GM20000 (cell line): ENCODE results near the gene EFNB1.

ENCODE experiments used
- DNase-seq: peaks from one replicate; pipeline ENCODE4 v3.0.0; 2012; ENCODE audit warnings: low spot score
- CTCF ChIP-seq: IDR thresholded peaks from 2 replicates; pipeline ENCODE4 v1.5.1; 2012; ENCODE audit warnings: mild to moderate bottlenecking, control low read depth; ENCODE audit errors: extremely low read depth, missing control alignments

The EFNB1 gene

GRCh38 chrX:68841251-68842049, 12.6 kb downstream of the EFNB1 start:
- no peak for TF ChIP-seq CTCF
- no peak for DNase-seq

GRCh38 chrX:68842351-68842750, 13.5 kb downstream of the EFNB1 start:
- no peak for TF ChIP-seq CTCF
- no peak for DNase-seq

- TF ChIP-seq CTCF = no peak
- no peak for DNase-seq
Measured at GRCh38 chrX:68842781-68843581, 14.2 kb downstream of the EFNB1 start.

GRCh38 chrX:68843992-68844391, 15.2 kb downstream of the EFNB1 start:
- no peak for DNase-seq
- TF ChIP-seq CTCF = no peak

- TF ChIP-seq CTCF = no peak
- DNase-seq = no peak
Measured at GRCh38 chrX:68844581-68844980, 15.8 kb downstream of the EFNB1 start.

GRCh38 chrX:68846536-68846935, 17.7 kb downstream of the EFNB1 start:
- TF ChIP-seq CTCF = no peak
- no peak for DNase-seq

GRCh38 chrX:68847172-68847571, 18.4 kb downstream of the EFNB1 start:
- DNase-seq = no peak
- TF ChIP-seq CTCF = no peak
